Panc1 (cell line): Measurements from ENCODE around the gene CD72. TPM values are rescaled to one million over a fixed set of nuclear protein-coding genes. Genes with fewer than 3 reads are reported as not detected.

Experiments used
- ATAC-seq: fragments of 200-7000 bp; cut with Tn5 transposase; 2 replicates; pipeline ENCODE4 v1.9.1; 2020; ENCODE audit warnings: mild to moderate bottlenecking, moderate library complexity
- BruUV-seq: library from RNA; stranded (reverse); fragments of 400-500 nt; replicated peaks from 2 replicates; lab custom pipeline; 2021; lab: Mats Ljungman, UMichigan
- CTCF ChIA-PET: fragments of 300-600 bp; sonication (Branson Sonifier 250); formaldehyde crosslinking; loops from one replicate; lab custom pipeline; 2022; ENCODE audit warnings: antibody characterized with exemption; lab: Charles Lee
- POLR2A ChIA-PET: fragments of 300-600 bp; sonication (Branson Sonifier 250); formaldehyde crosslinking; loops from one replicate; lab custom pipeline; 2022; ENCODE audit warnings: antibody characterized with exemption; lab: Charles Lee
- DNase-seq: peaks from one replicate; pipeline ENCODE4 v3.0.0-alpha.2; 2010; ENCODE audit warnings: low read depth, low spot score
- H3K27ac ChIP-seq: 2 replicates; pipeline ENCODE4 v1.5.1; 2011; ENCODE audit warnings: mild to moderate bottlenecking, low read length, inconsistent platforms
- H3K27me3 ChIP-seq: fragments of 200-500 bp; sonication (Bioruptor generic); 2 replicates; pipeline ENCODE4 v1.6.0; 2014; ENCODE audit warnings: low read length, inconsistent platforms; ENCODE audit not compliant: control insufficient read depth, insufficient read depth
- H3K36me3 ChIP-seq: fragments of 200-500 bp; sonication (Bioruptor generic); 2 replicates; pipeline ENCODE4 v1.5.1; 2014; ENCODE audit warnings: inconsistent platforms, mild to moderate bottlenecking, low read length, moderate library complexity; ENCODE audit not compliant: control insufficient read depth, insufficient read depth
- H3K4me1 ChIP-seq: 2 replicates; pipeline ENCODE4 v1.5.1; 2011; ENCODE audit warnings: inconsistent platforms, mild to moderate bottlenecking, low read length, moderate library complexity; ENCODE audit not compliant: control insufficient read depth, insufficient read depth
- H3K4me3 ChIP-seq, 2 experiments: 2 replicates each; pipeline ENCODE4 v1.5.1; 2011 to 2012; ENCODE audit warnings: low read depth in 2 of 2, low read length in 2 of 2, mild to moderate bottlenecking in 2 of 2, inconsistent platforms in 1 of 2, moderate library complexity in 1 of 2
- H3K9me3 ChIP-seq: fragments of 200-500 bp; sonication (Bioruptor generic); 2 replicates; pipeline ENCODE4 v1.5.1; 2014; ENCODE audit warnings: low read depth, mild to moderate bottlenecking, inconsistent platforms, low read length, moderate library complexity; ENCODE audit not compliant: control insufficient read depth, insufficient read depth
- POLR2AphosphoS5 ChIP-seq: IDR thresholded peaks from 2 replicates; pipeline ENCODE4 v1.6.1; 2012; ENCODE audit warnings: mild to moderate bottlenecking, low read depth, low read length, moderate library complexity
- SIN3A ChIP-seq: IDR thresholded peaks from 2 replicates; pipeline ENCODE4 v1.6.1; 2012; ENCODE audit warnings: low read depth, mild to moderate bottlenecking, low read length, moderate library complexity, borderline replicate concordance; ENCODE audit not compliant: insufficient read depth
- in situ Hi-C: cut with HindIII; loops from 2 replicates; pipeline ENCODE4 v1.10.0; 2016; ENCODE audit warnings: low sequenced_read_pairs, low pct_unique_long_range_greater_than_20kb
- intact Hi-C: fragments of 100-400 bp; cut with micrococcal nuclease; formaldehyde crosslinking; loops from one replicate; pipeline ENCODE4 v1.10.0; 2022; ENCODE audit not compliant: unreplicated experiment
- total RNA-seq: library from RNA; stranded (reverse); gene quantifications from one replicate; pipeline ENCODE4 v1.2.1, GENCODE V29; 2021; ENCODE audit not compliant: unreplicated experiment
- TF ChIP-seq, protein P1 (sequence below): fragments of 450-650 bp; IDR thresholded peaks from 2 replicates; pipeline ENCODE4 v1.5.1; 2017; ENCODE audit warnings: mild to moderate bottlenecking
- TF ChIP-seq, protein P2 (sequence below), 2 experiments: IDR thresholded peaks; 2 replicates each; pipeline ENCODE4 v1.6.1; 2011 to 2012; ENCODE audit warnings: low read depth in 2 of 2, control low read depth in 1 of 2, low read length in 1 of 2, mild to moderate bottlenecking in 1 of 2, moderate library complexity in 1 of 2; ENCODE audit not compliant: insufficient read depth in 1 of 2

CD72 gene
- total RNA-seq, 1 experiment from 2014 or later: 0.72 TPM

DNA sequence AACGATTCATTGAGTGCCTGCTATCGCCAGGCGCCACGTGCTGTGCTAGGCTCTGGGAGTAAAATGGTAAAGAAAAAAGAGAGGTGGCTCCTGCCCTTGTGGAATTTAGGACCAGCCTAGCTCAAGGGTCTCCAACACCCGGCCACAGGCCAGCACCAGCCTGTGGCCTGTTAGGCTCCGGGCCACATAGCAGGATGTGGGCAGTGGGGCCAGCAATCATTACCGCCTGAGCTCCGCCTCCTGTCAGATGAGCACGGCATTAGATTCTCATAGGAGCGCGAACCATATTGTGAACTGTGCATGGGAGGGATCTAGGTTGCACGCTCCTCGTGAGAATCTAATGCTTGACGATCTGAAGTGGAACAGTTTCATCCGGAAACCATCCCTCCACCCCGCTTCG lies 38.1 kb upstream of the CD72 start:
- H3K27me3 ChIP-seq: no peaks in the 10 kb centered on the region
- intact Hi-C loops: loop anchor here (5.0 to 10.0 kb wide), 3 partner anchors 36 to 158 kb away; partner anchors contain the start of genes HINT2 and SPAG8

GRCh38 chr9:35653611-35654010 lies 35.4 kb upstream of the CD72 start:
- no peak overlapping the region for H3K27ac ChIP-seq
- H3K36me3 ChIP-seq: no peaks in the 10 kb centered on the region
- TF ChIP-seq SIN3A: no peak
- TF ChIP-seq, protein P1, sequence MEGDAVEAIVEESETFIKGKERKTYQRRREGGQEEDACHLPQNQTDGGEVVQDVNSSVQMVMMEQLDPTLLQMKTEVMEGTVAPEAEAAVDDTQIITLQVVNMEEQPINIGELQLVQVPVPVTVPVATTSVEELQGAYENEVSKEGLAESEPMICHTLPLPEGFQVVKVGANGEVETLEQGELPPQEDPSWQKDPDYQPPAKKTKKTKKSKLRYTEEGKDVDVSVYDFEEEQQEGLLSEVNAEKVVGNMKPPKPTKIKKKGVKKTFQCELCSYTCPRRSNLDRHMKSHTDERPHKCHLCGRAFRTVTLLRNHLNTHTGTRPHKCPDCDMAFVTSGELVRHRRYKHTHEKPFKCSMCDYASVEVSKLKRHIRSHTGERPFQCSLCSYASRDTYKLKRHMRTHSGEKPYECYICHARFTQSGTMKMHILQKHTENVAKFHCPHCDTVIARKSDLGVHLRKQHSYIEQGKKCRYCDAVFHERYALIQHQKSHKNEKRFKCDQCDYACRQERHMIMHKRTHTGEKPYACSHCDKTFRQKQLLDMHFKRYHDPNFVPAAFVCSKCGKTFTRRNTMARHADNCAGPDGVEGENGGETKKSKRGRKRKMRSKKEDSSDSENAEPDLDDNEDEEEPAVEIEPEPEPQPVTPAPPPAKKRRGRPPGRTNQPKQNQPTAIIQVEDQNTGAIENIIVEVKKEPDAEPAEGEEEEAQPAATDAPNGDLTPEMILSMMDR: no peak
- no peak overlapping the region for H3K4me3 ChIP-seq
- BruUV-seq: no TSS peak
- ATAC-seq: no peak
- H3K4me1 ChIP-seq: peaks cover 3% of the 10 kb centered on the region; the same call in 1 of the 2 replicates
- in situ Hi-C loops (no loop called here), intact Hi-C loops (loop anchor here (10.0 kb wide), 1 partner anchor 161 kb away; the partner anchor contains the start of genes HINT2 and SPAG8)
- H3K9me3 ChIP-seq: no peaks in the 10 kb centered on the region
- H3K27me3 ChIP-seq: no peaks in the 10 kb centered on the region
- CTCF ChIA-PET: interaction anchor here (0.6 to 0.7 kb wide), 3 partner anchors 32 to 229 kb away, joined by 3 to 8 read pairs (median 3); no protein-coding TSS in a partner anchor
- POLR2A ChIA-PET: no interaction called here
- DNase-seq: no peak

More for the DNA sequence above, 38.1 kb upstream of the CD72 start:
- in situ Hi-C loops: no loop called here
- no TSS peak for BruUV-seq
- Histone ChIP-seq H3K4me1 (peaks cover 27% of the 10 kb centered on the region), H3K36me3 (peaks cover 2% of the 10 kb centered on the region), H3K9me3 (no peaks in the 10 kb centered on the region), H3K4me3 (peak overlapping the region in 1 of 2 experiments; percentile 70; a peak in 1 of 4 replicates), H3K27ac (no peak overlapping the region)
- TF ChIP-seq, protein P2, sequence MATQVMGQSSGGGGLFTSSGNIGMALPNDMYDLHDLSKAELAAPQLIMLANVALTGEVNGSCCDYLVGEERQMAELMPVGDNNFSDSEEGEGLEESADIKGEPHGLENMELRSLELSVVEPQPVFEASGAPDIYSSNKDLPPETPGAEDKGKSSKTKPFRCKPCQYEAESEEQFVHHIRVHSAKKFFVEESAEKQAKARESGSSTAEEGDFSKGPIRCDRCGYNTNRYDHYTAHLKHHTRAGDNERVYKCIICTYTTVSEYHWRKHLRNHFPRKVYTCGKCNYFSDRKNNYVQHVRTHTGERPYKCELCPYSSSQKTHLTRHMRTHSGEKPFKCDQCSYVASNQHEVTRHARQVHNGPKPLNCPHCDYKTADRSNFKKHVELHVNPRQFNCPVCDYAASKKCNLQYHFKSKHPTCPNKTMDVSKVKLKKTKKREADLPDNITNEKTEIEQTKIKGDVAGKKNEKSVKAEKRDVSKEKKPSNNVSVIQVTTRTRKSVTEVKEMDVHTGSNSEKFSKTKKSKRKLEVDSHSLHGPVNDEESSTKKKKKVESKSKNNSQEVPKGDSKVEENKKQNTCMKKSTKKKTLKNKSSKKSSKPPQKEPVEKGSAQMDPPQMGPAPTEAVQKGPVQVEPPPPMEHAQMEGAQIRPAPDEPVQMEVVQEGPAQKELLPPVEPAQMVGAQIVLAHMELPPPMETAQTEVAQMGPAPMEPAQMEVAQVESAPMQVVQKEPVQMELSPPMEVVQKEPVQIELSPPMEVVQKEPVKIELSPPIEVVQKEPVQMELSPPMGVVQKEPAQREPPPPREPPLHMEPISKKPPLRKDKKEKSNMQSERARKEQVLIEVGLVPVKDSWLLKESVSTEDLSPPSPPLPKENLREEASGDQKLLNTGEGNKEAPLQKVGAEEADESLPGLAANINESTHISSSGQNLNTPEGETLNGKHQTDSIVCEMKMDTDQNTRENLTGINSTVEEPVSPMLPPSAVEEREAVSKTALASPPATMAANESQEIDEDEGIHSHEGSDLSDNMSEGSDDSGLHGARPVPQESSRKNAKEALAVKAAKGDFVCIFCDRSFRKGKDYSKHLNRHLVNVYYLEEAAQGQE (IDR thresholded peaks at IDR 0.05; ENCODE audit: insufficient read depth in 1 of 2, low read depth in 2 of 2, low read length in 1 of 2): no peak
- TF ChIP-seq POLR2AphosphoS5: no peak
- no peak for ATAC-seq
- CTCF ChIA-PET: no interaction called here
- no peak for DNase-seq
- POLR2A ChIA-PET: interaction anchor here (0.6 kb wide), 1 partner anchor 30 kb away, joined by 14 read pairs; no protein-coding TSS in a partner anchor

DNA sequence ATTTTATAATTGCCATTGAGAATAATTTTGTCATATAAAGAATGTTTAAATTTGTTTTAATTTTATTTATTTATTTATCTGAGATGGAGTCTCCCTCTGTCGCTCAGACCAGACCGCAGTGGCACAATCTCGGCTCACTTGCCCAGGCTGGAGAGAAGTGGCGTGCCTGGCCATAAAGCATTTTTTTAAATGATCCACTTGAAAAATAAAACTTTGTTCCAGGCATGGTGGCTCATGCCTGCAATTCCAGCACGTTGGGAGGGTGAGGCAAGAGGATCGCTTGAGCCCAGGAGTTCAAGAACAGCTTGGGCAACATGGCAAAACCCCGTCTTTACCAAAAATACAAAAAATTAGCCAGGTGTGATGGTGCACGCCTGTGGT lies 34.6 kb upstream of the CD72 start:
- H3K9me3 ChIP-seq: no peaks in the 10 kb centered on the region
- DNase-seq (no peak), ATAC-seq (no peak)
- no peaks in the 10 kb centered on the region for H3K27me3 ChIP-seq
- no peak overlapping the region for H3K4me3 ChIP-seq
- intact Hi-C loops: loop anchor here (10.0 kb wide), 1 partner anchor 162 kb away; the partner anchor contains the start of genes HINT2 and SPAG8
- H3K4me1 ChIP-seq: peaks cover 3% of the 10 kb centered on the region; the same call in 1 of the 2 replicates
- BruUV-seq: no TSS peak
- no peak overlapping the region for H3K27ac ChIP-seq
- in situ Hi-C loops: no loop called here
- CTCF ChIA-PET: no interaction called here
- POLR2A ChIA-PET: no interaction called here
- no peaks in the 10 kb centered on the region for H3K36me3 ChIP-seq
- TF ChIP-seq SIN3A: no peak
